ENCODE measurements around the gene E2F6.

GRCh38 chr2:11509657-11510360, 43.8 kb upstream of the E2F6 start:
- no peak for TF ChIP-seq EZH2 (IDR thresholded peaks at IDR 0.05)
- TF ChIP-seq POLR2AphosphoS5 (IDR thresholded peaks at IDR 0.05; ENCODE audit: borderline replicate concordance, low read depth, low read length) = no peak
- no peak for TF ChIP-seq FOXP2 (optimal IDR thresholded peaks at IDR 0.05; ENCODE audit: control extremely low read depth, extremely low read length, insufficient read depth)
